Retina (tissue), 1 donor: ENCODE results near the gene MAPK10.

Experiments
- DNase-seq: peaks from one replicate; pipeline ENCODE4 v3.0.0-alpha.2; 2016

The MAPK10 gene

DNA sequence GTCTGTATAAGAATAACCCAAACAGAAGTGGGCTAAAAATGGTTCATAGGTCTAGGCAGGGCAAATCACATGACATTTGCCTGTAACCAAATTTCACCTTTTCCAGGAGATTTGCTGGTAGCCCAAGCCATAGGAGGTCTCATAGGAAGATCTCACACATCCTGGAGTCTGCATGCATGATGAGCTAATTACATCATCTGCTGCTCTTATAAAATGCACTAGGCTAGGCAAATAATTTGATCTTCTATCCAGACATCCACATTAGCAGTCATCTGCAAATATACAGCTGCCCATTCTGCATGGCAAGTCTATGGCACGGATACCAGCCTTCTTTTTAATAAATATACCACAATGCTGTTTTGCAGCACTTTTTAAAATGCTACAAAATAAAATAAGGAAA lies 87.2 kb downstream of the MAPK10 start:
- DNase-seq = no peak

- DNase-seq = no peak
Measured at GRCh38 chr4:86271057-86271456, 88.8 kb downstream of the MAPK10 start.

GRCh38 chr4:86269354-86269753 lies 90.5 kb downstream of the MAPK10 start:
- no peak for DNase-seq

DNA sequence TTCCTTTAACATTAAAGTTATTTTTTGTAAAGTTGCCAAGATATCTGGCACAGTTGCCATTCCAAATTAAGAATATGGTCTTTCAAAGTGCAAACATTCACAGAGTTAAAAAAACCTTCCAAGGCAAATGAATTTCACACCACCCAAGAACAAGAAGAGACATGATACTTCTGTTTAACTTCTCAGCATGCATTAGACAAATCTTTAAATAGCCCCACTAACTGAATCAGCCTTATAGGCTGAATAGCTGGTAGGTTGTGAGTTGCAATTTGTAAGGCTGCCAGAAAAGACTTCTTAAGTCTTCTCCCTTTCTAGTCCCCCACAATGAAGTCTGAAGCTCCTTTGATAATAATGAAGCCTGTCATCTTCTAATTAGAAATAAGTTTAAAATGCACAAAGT lies 95.6 kb downstream of the MAPK10 start:
- DNase-seq = no peak

- DNase-seq = no peak
Measured at GRCh38 chr4:86261636-86262035, 98.2 kb downstream of the MAPK10 start.

DNA sequence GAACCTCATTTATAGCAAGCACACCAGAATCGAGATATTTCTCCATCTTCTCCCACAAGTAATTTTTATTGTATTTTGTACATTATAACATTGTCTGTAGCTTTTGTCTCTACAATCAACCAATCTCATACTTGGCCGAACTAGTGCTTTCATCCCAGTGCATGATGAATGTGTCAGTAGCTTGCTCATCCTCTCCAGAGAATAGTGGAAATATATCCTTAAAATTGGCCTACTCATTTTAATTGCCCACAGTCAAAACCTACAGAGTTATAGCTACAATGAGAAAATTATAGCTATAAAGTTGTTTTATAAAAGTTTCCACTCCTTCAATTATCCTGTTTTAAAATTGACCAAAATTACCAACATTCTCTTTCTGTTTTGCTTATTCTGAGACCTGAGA lies 103.8 kb downstream of the MAPK10 start:
- no peak for DNase-seq

GRCh38 chr4:86250619-86251018 lies 109.2 kb downstream of the MAPK10 start:
- DNase-seq = no peak

- DNase-seq = no peak
Measured at GRCh38 chr4:86250006-86250405, 109.8 kb downstream of the MAPK10 start.

DNA sequence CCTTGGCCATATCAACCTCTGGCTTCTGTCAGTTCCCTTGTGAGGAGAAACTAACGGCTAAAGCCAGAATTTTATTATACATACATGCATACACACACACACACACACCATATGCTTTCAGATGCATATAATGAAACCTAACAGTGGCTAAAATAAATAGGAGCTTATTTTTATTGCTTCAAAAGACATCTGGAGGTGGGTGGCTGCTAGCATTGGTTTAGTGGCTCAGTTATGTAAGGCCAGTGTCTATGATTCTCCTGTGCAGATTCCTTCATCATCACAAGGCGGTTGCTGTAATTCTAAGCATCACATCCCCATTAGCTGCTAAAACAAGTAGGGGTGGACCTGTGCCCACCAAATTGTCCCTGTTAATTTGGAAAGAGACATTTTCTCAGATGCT lies 110.8 kb downstream of the MAPK10 start:
- DNase-seq = no peak

DNA sequence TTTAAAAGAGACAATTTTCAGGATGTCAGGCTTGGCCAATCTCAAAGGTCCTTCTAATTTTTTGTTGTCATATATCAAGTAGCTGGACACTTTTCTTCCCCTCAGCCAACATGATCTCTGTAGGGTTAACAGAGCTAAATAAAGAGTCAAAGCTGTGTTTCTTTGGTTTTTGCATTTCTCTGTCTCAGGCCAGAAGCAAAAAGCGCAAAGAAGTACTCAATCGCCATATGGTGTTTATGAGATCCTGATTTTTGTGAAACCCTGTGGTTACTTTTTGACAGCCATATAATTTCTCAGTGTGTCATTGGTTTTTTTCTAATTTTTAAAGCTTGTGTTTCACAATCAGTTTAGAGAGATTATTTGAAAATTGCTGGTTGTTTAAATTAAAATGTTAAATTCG lies 111.9 kb downstream of the MAPK10 start:
- no peak for DNase-seq

DNA sequence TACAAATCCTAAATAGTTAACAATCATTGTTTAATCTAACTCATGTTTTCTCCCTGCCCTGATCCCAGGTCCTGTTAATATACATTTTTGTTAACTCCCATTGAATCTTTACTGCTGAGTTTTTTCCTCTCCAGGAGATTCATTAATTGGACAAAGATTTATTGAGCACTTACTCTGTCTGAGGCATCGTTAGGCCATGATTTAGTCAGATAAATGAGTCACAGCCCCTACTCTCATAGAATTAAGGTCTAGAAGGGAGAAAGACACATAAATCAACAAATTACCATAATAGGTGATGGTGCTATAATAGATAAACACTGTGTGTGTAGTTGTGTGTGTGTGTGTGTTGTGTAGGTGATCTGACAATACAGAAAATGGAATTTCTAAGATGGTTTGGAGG lies 112.5 kb downstream of the MAPK10 start:
- DNase-seq = no peak

- no peak for DNase-seq
Measured at GRCh38 chr4:86243750-86244149, 116.1 kb downstream of the MAPK10 start.

DNA sequence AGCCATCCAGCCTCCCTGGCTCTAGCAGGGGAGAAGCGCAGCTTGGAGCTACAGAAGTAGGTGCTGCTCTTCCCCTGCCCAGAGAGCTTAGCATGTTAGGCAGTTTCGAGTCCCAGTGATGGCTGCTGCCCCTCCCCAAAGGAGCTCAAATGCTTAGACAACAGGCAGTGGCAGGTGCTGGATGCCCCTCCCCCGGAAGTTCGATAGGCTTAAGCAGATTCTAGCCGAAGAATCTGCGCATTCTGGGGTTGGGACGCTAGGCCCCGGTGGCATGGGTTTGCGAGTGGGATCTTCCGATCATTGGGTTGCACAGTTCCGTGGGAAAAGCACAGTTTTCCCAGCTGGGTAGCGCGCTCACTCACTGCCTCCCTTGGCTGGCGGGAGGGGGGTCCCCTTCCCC lies 117.2 kb downstream of the MAPK10 start:
- DNase-seq = no peak

DNA sequence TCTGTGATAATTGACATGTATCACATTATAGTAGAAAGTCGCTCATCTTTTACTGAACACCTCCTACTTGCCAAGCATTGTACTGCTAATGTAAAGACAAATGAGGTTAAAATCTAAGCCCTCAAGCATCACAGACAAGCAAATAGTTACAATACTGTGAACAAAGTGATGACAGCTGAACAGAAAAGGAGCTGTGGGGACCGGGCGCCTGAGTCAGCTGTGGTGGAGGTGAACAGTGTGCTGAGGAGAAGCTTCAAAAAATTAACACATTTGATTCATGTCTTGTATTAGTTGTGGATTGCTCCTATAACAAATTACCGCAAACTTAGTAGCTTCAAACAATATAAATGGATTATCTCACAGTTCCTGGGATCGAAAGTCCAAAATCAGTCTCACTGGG lies 124.3 kb downstream of the MAPK10 start:
- DNase-seq = no peak

- DNase-seq = no peak
Measured at GRCh38 chr4:86233681-86234080, 126.2 kb downstream of the MAPK10 start.

- DNase-seq = no peak
Measured at GRCh38 chr4:86233090-86233489, 126.8 kb downstream of the MAPK10 start.

DNA sequence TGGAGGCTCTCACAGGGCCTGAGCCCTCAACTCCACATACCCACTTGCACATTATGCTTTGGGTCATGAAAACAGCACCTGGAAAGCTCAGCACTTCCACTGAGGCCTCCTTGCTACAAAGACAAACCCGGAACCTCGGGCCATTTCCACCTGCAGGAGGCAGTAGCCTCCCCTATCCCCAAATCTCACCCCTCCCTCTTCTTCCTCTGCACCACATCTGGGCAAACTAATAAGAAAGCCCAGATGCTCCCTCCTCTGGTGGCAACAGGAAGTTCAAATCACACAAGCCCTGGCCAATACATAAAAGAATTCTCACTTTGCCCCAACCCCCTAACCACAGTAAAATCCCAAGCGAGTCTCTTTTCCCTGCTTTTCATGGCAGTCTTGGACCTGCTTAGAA lies 136.4 kb downstream of the MAPK10 start:
- DNase-seq = no peak

- peak; percentile 14 for DNase-seq
Measured at GRCh38 chr4:86221002-86221401, 138.9 kb downstream of the MAPK10 start.

- no peak for DNase-seq
Measured at GRCh38 chr4:86220121-86220520, 139.7 kb downstream of the MAPK10 start.

GRCh38 chr4:86218746-86219473 lies 140.9 kb downstream of the MAPK10 start:
- DNase-seq = no peak

- DNase-seq = no peak
Measured at GRCh38 chr4:86203176-86203575, 156.7 kb downstream of the MAPK10 start.

- DNase-seq = no peak
Measured at GRCh38 chr4:86185659-86186058, 174.2 kb downstream of the MAPK10 start.

- no peak for DNase-seq
Measured at GRCh38 chr4:86184901-86185285, 175.0 kb downstream of the MAPK10 start.

DNA sequence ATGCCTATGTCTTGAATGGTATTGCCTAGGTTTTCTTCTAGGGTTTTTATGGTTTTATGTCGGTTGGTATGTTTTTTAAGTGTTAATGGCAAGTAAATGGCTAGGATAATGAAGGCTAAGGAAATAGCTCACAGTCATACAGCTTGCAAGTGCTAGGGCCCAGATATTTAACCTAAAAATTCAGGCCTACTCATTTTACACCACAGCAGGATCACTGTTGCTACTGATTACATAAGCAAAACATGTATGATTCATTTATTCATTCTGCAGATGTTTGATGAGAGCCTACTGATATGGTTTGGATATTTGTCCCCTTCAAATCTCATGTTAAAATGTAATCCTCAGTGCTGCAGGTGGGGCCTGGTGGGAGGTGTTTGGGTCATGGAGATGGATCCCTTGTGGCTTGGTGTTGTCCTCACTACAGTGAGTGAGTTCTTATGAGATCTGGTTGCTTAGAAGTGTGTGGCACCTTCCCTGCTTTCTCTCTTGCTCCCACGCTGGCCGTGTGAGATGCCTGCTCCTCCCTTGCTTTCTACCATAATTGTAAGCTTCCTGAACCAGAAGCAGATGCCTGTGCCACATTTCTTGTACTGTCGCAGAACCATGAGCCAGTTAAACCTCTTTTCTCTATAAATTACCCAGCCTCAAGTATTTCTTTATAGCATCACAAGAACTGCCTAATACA lies 175.5 kb downstream of the MAPK10 start:
- DNase-seq = no peak

DNA sequence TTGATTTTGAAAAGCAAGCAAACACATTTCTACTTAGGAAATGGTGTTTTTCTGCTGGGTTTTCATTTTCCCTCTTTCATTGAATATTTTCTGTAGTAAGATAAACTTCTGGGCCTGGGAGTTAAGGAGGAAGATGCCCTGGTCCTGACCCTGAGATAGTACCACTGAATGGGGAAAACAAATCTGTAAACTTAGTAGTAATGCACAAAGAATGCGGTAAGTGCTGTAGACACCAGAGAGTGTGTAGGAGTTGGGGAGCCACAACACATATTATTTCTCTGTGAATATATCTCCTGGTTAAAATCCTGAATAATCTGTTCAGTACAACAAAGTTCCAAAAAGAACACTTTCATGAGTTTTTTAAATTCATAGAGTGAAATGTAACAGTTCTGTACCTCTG lies 178.3 kb downstream of the MAPK10 start:
- no peak for DNase-seq
